Superior temporal gyrus (tissue), 1 donor: ENCODE measurements around the gene CDC42BPA.

Source experiments
- DNase-seq: peaks from one replicate; pipeline ENCODE4 v3.0.0-alpha.2; 2016; ENCODE audit errors: extremely low spot score

The CDC42BPA gene

DNA sequence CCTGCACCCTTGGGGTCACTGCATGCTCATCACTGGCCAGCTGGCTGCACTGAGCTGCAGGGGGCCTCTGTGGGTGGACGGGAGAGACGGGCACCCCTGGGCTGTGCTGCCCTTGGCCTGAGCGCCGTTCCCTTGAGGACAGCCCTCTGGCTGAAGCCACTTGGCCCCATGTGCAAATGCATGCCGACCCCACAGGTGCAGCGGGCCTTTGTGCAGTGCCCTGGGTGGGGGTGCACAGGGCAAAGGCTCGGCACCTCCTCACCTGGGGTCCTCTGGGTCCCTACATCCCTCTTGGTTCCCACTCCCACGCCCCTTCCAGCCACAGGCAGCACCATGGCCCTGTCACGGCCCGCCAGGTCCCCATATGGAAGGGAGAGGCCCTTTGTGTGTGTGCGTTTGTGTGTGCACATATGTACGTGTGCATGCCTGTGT lies 336.9 kb downstream of the CDC42BPA start:
- DNase-seq: no peak

GRCh38 chr1:226980565-226981385 lies 337.5 kb downstream of the CDC42BPA start:
- DNase-seq: no peak

- no peak for DNase-seq
Observed at GRCh38 chr1:226980122-226980560, 338.2 kb downstream of the CDC42BPA start.

- peak; percentile 75 for DNase-seq
Observed at GRCh38 chr1:226979517-226980121, 338.7 kb downstream of the CDC42BPA start.

DNA sequence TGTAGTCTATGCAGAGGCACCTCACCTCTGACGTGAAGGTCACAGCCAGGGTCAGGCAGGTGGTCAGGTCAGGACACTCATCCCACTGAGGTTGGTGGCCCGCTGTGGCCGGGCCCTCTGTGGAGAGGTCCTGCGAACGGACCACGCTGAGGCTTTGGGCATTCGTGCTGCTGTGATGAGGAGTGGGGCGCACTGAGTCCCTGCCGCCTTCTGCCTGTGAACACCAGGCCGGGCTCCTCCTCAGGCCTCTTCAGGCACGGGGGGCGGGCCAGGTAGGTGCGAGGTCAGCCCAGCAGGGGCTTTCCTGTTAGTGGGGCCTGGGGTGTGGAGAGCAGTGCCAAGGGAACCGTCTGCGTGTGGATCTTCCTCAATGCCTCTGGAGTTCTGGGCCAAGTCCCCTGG lies 339.2 kb downstream of the CDC42BPA start:
- no peak for DNase-seq

DNA sequence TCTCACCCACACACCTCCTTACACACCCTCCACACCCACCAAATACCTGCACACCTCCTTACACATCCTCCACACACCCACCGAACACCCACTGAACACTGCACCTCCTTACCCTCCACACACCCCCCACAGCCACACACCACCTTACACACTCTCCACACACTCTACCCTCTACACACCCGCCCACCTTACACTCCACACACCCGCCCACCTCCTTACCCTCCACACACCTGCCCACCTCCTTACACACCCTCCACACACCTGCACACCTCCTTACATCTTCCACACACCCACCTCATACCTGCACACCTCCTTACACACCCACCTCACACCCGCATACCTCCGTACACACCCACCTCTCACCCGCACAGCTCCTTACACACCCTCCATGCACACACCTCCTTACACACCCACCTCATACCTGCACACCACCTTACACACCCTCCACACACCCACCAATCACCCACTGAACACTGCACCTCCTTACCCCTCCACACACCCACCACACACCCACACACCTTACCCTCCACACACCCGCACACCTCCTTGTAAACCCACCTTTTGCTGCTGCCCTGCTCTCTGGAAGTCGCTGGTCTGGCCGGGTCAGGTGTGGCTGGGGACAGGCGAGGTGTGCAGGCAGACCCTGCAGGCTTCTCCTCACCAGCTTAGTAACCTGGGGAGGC lies 339.7 kb downstream of the CDC42BPA start:
- DNase-seq: no peak

- DNase-seq: no peak
Observed at GRCh38 chr1:226977643-226978431, 340.5 kb downstream of the CDC42BPA start.

DNA sequence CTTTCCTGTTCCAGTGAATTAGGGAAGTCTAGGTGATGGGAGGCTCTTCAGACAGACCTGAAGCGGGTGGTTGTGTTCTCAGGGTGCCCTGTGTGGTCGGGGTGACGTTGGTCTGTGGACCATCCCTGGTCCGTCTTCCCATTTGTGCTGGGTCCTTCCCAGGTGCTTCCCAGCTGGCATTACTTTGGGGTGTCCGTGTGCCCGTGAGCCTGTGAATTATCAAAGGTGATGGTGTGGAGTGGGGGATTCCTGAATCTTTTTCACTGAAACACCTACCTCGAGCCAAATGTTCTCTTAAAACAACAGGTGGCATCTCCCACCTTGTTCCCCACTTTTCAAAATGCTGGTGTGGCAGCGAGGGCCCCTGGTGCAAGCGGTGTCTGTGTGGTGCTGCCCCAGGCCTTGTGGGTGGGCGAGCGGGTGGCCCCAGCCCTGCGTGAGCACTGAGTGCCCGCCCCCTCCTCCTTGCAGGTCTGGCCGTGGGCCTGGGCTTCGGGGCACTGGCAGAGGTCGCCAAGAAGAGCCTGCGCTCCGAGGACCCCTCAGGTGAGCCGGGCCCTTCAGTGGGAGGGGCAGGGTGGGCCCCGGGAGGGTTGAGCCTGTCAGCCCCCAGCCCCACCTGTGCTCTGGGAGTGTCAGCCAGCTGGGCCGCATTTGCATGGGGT lies 341.2 kb downstream of the CDC42BPA start:
- DNase-seq: no peak

- no peak for DNase-seq
Observed at GRCh38 chr1:226976276-226976977, 341.9 kb downstream of the CDC42BPA start.

DNA sequence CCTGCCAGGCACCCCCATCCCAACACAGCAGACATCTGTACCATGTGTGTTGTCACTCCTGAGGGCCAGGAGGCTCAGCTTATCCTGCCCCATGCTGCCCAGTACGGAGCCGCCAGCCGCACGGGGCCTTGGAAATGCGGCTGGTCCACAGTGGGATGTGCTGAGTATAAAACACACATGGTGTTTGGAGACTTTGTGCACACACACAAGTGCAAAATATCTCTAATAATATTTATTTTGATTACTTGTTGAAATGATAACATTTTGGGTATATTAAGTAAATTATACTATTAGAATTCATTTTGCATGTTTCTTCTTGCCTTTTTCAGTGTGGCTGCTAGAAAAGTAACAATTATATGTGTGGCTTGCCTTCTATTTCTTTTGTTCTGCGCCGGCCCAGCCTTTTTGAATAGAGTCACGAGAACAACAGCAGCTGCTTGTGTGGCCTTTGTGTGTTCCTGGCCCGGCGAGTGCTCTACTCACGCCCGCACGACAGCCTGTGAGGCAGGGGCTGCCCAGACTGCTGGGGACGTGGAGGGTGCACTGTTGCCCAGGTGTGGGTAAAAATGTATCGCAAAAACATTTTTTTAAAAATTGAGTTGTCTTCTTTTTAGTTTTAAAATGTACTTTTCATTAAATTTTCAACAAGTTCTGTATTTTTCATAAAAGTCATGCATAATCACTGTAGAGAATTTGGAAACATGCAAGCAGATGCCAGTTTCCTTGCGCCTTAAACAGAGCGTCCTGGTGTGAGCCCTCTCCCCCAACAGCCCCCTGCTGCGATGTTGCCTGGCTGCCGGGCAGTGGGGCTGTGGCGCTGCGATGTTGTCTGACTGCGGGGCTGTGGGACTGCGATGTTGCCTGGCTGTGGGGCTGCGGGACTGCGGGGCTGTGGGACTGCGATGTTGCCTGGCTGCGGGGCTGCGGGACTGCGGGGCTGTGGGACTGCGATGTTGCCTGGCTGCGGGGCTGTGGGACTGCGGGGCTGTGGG lies 342.7 kb downstream of the CDC42BPA start:
- DNase-seq: peak; percentile 90

GRCh38 chr1:226974544-226975258 lies 343.6 kb downstream of the CDC42BPA start:
- DNase-seq: no peak

DNA sequence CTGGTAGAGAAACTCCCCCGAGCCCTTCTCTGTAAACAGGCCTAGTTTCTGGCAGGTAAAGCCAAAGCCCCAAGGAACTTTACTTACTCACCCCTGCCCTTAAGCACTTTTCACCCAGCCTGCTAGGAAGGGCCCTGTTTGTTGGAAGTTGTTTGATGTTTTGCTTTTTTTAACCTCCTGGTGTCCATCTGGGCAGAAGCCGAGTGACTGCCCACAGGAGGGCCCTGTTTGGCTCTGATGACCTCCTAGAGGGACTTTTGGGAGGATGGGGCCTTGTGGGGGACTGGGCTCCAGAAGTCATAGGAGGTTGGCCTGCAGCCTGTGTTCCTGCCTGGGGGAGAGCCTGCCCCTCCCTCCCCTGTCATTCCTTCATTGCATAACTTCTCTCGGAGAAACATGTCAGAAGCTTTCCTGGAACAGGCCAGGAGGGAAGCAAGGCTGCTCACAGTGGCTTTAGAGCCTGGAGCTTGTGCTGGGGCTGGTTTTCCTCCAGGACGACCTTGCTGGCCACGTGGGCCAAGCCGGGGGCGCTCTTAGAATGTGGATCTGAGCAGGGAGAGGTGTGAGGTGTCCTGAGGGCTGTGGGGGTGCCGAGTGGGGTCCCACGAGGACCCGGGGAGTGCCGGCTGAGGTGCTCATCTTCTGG lies 344.3 kb downstream of the CDC42BPA start:
- no peak for DNase-seq

DNA sequence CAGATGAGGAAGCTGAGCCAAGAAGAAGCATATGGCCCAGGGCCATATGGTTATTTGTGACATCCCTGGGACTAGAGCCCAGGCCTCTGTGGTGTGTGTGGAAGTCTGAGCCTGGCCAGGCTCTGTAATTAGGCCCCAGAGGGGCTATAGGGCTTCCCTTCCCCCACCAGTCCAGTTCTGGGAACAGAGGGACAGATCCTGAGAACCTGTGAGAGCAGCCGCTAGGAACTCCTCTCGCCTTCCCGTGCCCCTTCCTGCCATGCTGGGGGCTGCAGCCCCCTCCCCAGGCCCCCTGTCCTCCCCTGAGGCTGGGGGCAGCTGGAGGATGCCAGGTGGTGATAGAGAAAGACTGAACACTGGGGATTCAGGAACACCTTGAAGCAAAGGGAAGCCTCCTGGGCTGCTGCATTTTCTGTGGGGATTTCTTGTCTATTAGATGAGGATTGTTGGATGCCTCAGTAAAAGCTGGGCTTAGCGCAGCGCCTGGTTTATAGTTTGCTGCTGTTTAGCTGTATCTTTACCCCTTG lies 344.9 kb downstream of the CDC42BPA start:
- no peak for DNase-seq

GRCh38 chr1:226972931-226973330 lies 345.4 kb downstream of the CDC42BPA start:
- no peak for DNase-seq

GRCh38 chr1:226971765-226972164 lies 346.5 kb downstream of the CDC42BPA start:
- no peak for DNase-seq

DNA sequence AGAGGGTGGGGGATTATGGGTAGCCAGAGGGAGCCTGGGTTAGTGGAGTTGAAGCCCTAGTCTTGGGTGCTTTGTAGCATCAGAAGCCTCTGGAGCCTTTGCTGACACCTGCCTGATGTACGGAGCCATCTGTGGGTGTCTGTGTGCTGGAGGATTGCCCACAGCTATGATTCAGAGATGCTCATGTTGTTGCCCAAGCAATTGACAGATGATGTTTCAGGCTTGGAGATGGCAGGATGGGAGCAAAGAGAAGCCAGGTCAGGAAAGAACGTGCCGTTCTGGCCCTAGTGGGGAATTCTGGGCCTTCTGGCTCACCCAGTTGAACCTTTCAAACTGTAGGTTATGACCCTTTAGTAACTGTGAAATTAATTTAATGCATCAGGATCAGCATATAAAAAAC lies 350.6 kb downstream of the CDC42BPA start:
- DNase-seq: no peak

DNA sequence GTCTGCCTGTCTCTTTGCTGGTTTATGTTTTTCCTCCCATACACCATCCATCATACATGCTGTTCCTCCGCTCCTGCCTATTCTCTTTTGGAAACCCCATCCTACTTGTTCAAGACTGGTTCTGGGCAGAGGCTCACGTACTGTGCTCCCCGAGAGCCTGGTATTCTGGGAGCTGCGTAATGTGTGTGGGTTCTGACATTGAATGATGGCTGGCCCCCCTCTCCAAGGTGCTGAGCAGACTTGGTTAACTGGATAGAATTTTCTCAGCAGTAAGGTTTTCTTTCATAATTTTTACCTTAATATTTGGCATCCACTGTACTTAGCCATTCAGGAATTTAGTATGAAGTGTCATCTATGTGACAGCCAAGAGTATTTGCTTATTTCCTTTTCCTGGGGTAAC lies 351.6 kb downstream of the CDC42BPA start:
- DNase-seq: no peak
